ENCODE results near the gene SPACDR. TPM values are rescaled to one million over a fixed set of nuclear protein-coding genes. Genes with fewer than 3 reads are reported as not detected.

Gene SPACDR
- total and polyA plus RNA-seq, 9 of the 15 experiments (the other 6 are each of a cell fraction or from before 2014, with no cell fraction given), result 0.07 to 0.55 (median 0.14) TPM; not detected in 1

DNA sequence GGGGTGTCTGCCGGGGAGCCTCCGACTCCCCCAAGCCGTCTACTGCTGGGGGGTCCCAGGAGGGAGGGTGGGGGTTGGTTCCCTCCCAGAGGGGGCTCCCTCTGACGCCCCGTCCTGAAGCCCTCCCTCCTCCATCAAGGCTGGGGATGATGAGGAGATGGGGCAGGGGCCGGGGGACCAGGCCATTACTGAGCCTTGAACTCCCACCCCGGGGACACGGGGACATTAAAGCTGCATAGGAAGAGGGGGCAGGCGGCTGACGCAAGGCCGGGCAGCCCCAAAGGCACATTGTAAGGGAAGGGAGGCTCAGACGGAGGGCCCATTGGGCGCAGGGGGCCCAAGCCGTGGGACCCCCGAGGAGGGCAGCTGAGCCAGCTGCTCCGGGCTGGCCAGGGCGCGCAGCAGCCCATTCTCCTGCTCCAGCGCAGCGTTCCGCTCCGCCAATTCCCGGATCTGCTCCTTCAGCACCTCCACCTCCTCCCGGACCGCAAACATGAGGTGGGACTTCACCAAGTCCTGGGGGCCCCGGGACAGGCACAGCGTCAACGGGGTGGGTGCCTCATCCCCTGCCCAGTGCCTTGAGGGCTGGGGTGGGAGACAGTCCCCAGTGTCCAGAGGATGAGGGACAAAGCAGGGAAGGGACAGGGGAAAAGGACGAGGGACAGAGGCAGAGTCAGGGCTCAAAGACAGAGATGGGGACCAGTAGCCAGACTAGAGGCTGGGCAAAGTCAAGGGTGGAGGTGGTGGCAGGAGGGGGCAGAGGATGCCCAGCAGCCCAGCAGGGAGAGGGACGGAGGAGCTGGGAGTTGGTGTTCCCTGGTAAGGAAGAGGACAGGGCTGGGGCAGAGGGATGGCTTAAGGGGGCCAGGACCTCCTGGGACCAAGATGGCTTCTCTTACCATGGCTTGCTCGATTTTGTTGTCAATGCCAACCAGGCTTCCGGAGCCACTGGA lies 2.9 kb upstream of the SPACDR start (continued):
- no peak for TF ChIP-seq SETDB1 (IDR thresholded peaks at IDR 0.05; ENCODE audit: low read length)

- Histone ChIP-seq H3K27me3 (ENCODE audit: control insufficient read depth in 2 of 2, insufficient read depth in 2 of 2, low read length in 2 of 2) (no peaks in the 10 kb centered on the region), H2AFZ (ENCODE audit: low read depth, low read length) (no peak overlapping the region), H3K4me1 (replicated peaks in 1 of 2; ENCODE audit: control insufficient read depth in 2 of 2, insufficient read depth in 2 of 2, low read length in 2 of 2) (peaks cover 0 to 26% of the 10 kb centered on the region in 2 experiments; a peak in 4 of 5 replicates), H4K20me1 (replicated peaks; ENCODE audit: control insufficient read depth, insufficient read depth, low read length) (peaks cover 8% of the 10 kb centered on the region; the same call in 1 of the 2 replicates), H3K9me1 (ENCODE audit: control insufficient read depth, insufficient read depth, low read length) (no peaks in the 10 kb centered on the region), H3K27ac (ENCODE audit: extremely low read depth, low read depth, low read length) (no peak overlapping the region), H3K36me3 (ENCODE audit: control insufficient read depth, insufficient read depth, low read length) (peaks cover 35% of the 10 kb centered on the region; the same call in 2 of the 3 replicates), H3K4me3 (no peak overlapping the region), H3K9me3 (replicated peaks; ENCODE audit: control insufficient read depth, insufficient read depth, low read depth, low read length) (no peaks in the 10 kb centered on the region), H3K4me2 (ENCODE audit: insufficient read depth, low read length) (no peak overlapping the region), H3K9ac (ENCODE audit: insufficient read depth in 1 of 2, low read depth in 2 of 2, low read length in 2 of 2) (peak overlapping the region in 1 of 2 experiments; percentile 1; a peak in 1 of 4 replicates), H3K79me2 (ENCODE audit: control insufficient read depth, insufficient read depth, low read length) (peaks cover 3% of the 10 kb centered on the region; the same call in 1 of the 3 replicates)
- peak; percentile 92 for ATAC-seq
- in situ Hi-C loops (cut with MboI) (loop anchor here (25.0 kb wide), 1 partner anchor 96 kb away; the partner anchor contains the start of gene SAP25), intact Hi-C loops (cut with micrococcal nuclease) (loop anchor here (5.0 kb wide), 1 partner anchor 386 kb away; the partner anchor contains the start of gene SLC12A9)
- peak; percentile 65 to 84 (median 76) for DNase-seq (ENCODE audit: extremely low read depth in 1 of 4, low spot score in 3 of 4)
- FAIRE-seq, result peak; percentile 67
- WGBS (ENCODE audit: insufficient coverage, low coverage, missing lambda C conversion rate), result 32% methylated on average over 12 of the region's 17 CpGs
- POLR2A ChIA-PET, result interaction anchor here (0.7 to 1.1 kb wide), 4 partner anchors 10 to 120 kb away, joined by 3 read pairs; partner anchors contain the start of genes FBXO24 and LRCH4
- CTCF ChIA-PET (ENCODE audit: low intra/inter-chr PET ratio), result interaction anchor here (0.9 to 3.4 kb wide), 4 partner anchors 11 to 334 kb away, joined by 3 to 10 read pairs (median 3); no protein-coding TSS in a partner anchor
- no TSS peak for BruUV-seq (replicated peaks)
- TF ChIP-seq CREM (IDR thresholded peaks at IDR 0.05; ENCODE audit: low read depth), result peak; percentile 34
- TF ChIP-seq, protein P1, sequence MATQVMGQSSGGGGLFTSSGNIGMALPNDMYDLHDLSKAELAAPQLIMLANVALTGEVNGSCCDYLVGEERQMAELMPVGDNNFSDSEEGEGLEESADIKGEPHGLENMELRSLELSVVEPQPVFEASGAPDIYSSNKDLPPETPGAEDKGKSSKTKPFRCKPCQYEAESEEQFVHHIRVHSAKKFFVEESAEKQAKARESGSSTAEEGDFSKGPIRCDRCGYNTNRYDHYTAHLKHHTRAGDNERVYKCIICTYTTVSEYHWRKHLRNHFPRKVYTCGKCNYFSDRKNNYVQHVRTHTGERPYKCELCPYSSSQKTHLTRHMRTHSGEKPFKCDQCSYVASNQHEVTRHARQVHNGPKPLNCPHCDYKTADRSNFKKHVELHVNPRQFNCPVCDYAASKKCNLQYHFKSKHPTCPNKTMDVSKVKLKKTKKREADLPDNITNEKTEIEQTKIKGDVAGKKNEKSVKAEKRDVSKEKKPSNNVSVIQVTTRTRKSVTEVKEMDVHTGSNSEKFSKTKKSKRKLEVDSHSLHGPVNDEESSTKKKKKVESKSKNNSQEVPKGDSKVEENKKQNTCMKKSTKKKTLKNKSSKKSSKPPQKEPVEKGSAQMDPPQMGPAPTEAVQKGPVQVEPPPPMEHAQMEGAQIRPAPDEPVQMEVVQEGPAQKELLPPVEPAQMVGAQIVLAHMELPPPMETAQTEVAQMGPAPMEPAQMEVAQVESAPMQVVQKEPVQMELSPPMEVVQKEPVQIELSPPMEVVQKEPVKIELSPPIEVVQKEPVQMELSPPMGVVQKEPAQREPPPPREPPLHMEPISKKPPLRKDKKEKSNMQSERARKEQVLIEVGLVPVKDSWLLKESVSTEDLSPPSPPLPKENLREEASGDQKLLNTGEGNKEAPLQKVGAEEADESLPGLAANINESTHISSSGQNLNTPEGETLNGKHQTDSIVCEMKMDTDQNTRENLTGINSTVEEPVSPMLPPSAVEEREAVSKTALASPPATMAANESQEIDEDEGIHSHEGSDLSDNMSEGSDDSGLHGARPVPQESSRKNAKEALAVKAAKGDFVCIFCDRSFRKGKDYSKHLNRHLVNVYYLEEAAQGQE (IDR thresholded peaks at IDR 0.05; ENCODE audit: borderline replicate concordance), result peak; percentile 64
- TF ChIP-seq, protein P1 (CRISPR knock-in tag; IDR thresholded peaks at IDR 0.05; ENCODE audit: low read depth), result no peak
- peak; percentile 65; the same call in 1 of the 2 replicates for TF ChIP-seq HLTF (IDR thresholded peaks at IDR 0.05)
- TF ChIP-seq NEUROD1 (IDR thresholded peaks at IDR 0.05; ENCODE audit: borderline replicate concordance, low read depth, low read length, partially characterized antibody), result peak; percentile 24
- TF ChIP-seq ARNT (IDR thresholded peaks at IDR 0.05), result 0 out of 4 replicates have a peak, but pooled peaks have one; percentile 27 to 56
- no peak for TF ChIP-seq RBM14 (IDR thresholded peaks at IDR 0.05; ENCODE audit: borderline replicate concordance, insufficient read depth, low read depth, low read length)
- no peak for TF ChIP-seq SP1 (CRISPR knock-in tag; IDR thresholded peaks at IDR 0.05)
- TF ChIP-seq CC2D1A (IDR thresholded peaks at IDR 0.05), result peak; percentile 14; the same call in 1 of the 2 replicates
- TF ChIP-seq RBFOX2 (IDR thresholded peaks at IDR 0.05; ENCODE audit: low read depth, low read length), result peak; percentile 53; the same call in 1 of the 2 replicates
These were observed 1.7 kb upstream of the SPACDR start for GRCh38 chr7:100465702-100466311.

Measured in K562 (cell line).